Body of pancreas (tissue), 4 donors: Measurements from ENCODE around the gene XPR1. TPM values are rescaled to one million over a fixed set of nuclear protein-coding genes. Genes with fewer than 3 reads are reported as not detected.

Source experiments
- ATAC-seq: fragments of 150-250 bp; one replicate; pipeline ENCODE4 v1.9.1; 2016
- DNase-seq, 4 donors: peaks; one replicate each; pipeline ENCODE4 v3.0.0-alpha.2; 2019
- H3K27ac ChIP-seq, 4 donors: fragments of 200-600 bp; sonication (generic); 1 replicate in 3 of 4; 2 replicates in 1 of 4; pipeline versions ENCODE4 v1.5.1 to v1.6.1; 2016 to 2019; ENCODE audit warnings: mild to moderate bottlenecking in 1 of 4, mixed read lengths in 1 of 4, moderate library complexity in 1 of 4
- H3K27me3 ChIP-seq, 2 donors: fragments of 200-600 bp; sonication (generic); one replicate each; pipeline ENCODE4 v1.6.0; 2016; ENCODE audit warnings: mild to moderate bottlenecking in 1 of 2
- H3K36me3 ChIP-seq, 2 donors: fragments of 200-600 bp; sonication (generic); replicated peaks in 1 of 2; 2 replicates each; pipeline ENCODE4 v1.5.1; 2016; ENCODE audit warnings: low read depth in 2 of 2; ENCODE audit not compliant: insufficient read depth in 1 of 2
- H3K4me1 ChIP-seq: fragments of 200-600 bp; sonication (generic); one replicate; pipeline ENCODE4 v1.6.0; 2016
- H3K4me3 ChIP-seq, 2 donors: fragments of 200-600 bp; sonication (generic); 1 replicate in 1 of 2; 2 replicates in 1 of 2; pipeline ENCODE4 v1.5.1; 2016 to 2019
- H3K9me3 ChIP-seq, 3 donors: fragments of 200-600 bp; sonication (generic); 1 replicate in 2 of 3; 2 replicates in 1 of 3; pipeline ENCODE4 v1.5.1; 2016
- POLR2A ChIP-seq, 3 donors: fragments of 450-650 bp; IDR thresholded peaks; one replicate each; pipeline ENCODE4 v1.6.1; 2016; ENCODE audit warnings: antibody characterized with exemption in 3 of 3, mild to moderate bottlenecking in 2 of 3
- WGBS, 2 donors: methylation state at CpG; one replicate each; pipeline ENCODE4 v1.1.5; 2017; 5-methylcytosine and 5-hydroxymethylcytosine counted together
- intact Hi-C: fragments of 100-400 bp; cut with DNase I; formaldehyde crosslinking; loops from one replicate; pipeline ENCODE4 v1.15.1; 2023
- total RNA-seq, 2 donors: library from RNA; depleted of rRNA; stranded (reverse); fragments of >200 nt; gene quantifications; one replicate each; pipeline ENCODE4 v1.1.0, GENCODE V29; 2016
- TF ChIP-seq, protein P1 (sequence below), 7 experiments: fragments of 450-650 bp in 4 of 7; fragments of 200-600 bp in 3 of 7; sonication (generic) in 3 of 7; IDR thresholded peaks; one replicate each; pipeline ENCODE4 v1.5.1; 2016 to 2019; ENCODE audit warnings: antibody characterized with exemption in 7 of 7

XPR1 gene
- total RNA-seq, 2 donors from 2014 or later: 11.5 to 13.0 TPM

DNA sequence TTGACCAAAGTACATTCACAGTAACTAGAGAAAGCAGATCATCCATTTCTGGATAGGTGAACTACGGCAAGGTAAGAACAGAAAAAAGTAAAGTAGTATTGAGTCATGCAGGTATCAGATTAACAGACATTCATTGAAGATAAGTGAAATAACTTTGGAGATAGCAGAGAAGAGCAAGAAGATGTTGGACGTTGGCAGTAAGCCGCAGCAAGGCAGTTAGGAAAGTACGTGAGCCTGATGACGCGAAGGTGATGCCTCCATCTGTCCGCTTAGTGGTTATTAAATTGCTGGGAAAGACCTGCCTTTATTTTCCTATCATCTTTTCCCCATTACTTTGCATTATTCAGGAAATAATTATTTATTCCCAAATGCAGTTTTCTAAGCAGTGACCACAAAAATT lies 256.0 kb downstream of the XPR1 start:
- Histone ChIP-seq H3K4me1 (no peaks in the 10 kb centered on the region), H3K9me3 (no peaks in the 10 kb centered on the region), H3K36me3 (peaks cover 0 to 7% of the 10 kb centered on the region in 2 donors), H3K27ac (no peak overlapping the region), H3K4me3 (no peak overlapping the region), H3K27me3 (no peaks in the 10 kb centered on the region)
- intact Hi-C loops: no loop called here
- DNase-seq: no peak
- TF ChIP-seq, protein P1, sequence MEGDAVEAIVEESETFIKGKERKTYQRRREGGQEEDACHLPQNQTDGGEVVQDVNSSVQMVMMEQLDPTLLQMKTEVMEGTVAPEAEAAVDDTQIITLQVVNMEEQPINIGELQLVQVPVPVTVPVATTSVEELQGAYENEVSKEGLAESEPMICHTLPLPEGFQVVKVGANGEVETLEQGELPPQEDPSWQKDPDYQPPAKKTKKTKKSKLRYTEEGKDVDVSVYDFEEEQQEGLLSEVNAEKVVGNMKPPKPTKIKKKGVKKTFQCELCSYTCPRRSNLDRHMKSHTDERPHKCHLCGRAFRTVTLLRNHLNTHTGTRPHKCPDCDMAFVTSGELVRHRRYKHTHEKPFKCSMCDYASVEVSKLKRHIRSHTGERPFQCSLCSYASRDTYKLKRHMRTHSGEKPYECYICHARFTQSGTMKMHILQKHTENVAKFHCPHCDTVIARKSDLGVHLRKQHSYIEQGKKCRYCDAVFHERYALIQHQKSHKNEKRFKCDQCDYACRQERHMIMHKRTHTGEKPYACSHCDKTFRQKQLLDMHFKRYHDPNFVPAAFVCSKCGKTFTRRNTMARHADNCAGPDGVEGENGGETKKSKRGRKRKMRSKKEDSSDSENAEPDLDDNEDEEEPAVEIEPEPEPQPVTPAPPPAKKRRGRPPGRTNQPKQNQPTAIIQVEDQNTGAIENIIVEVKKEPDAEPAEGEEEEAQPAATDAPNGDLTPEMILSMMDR (IDR thresholded peaks at IDR 0.05): no peak
- TF ChIP-seq POLR2A (IDR thresholded peaks at IDR 0.05): no peak
- WGBS, 2 donors: 94 to 95% methylated on average over 7 of the region's 7 CpGs
- no peak for ATAC-seq

DNA sequence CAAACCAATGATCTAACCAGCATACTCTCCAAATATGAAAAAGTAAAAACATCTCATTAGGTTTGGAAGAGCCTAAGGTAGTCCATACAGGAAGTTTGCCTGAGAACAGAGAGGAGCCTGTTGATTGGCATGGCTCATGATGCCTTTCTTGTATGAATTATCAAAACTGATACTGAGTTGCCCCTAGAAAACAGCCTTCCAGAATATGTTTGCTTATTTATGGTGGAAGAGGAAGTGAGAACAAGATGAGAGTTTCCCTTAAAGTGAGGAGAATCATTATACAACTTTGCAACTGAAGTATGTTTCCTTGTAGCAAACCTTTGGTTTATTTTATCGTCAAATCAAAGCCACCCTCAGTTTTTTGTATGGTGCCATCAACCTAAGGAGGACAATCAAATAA lies 257.0 kb downstream of the XPR1 start:
- H3K9me3 ChIP-seq: no peaks in the 10 kb centered on the region
- intact Hi-C loops: no loop called here
- H3K4me1 ChIP-seq: no peaks in the 10 kb centered on the region
- WGBS, 2 donors: 46 to 67% methylated on average over 1 of the region's 1 CpG
- no peak for DNase-seq
- no peak overlapping the region for H3K27ac ChIP-seq
- peaks cover 0 to 4% of the 10 kb centered on the region in 2 donors for H3K36me3 ChIP-seq
- no peak overlapping the region for H3K4me3 ChIP-seq
- TF ChIP-seq, protein P1 (IDR thresholded peaks at IDR 0.05): no peak
- no peak for TF ChIP-seq POLR2A (IDR thresholded peaks at IDR 0.05)
- no peak for ATAC-seq
- no peaks in the 10 kb centered on the region for H3K27me3 ChIP-seq

DNA sequence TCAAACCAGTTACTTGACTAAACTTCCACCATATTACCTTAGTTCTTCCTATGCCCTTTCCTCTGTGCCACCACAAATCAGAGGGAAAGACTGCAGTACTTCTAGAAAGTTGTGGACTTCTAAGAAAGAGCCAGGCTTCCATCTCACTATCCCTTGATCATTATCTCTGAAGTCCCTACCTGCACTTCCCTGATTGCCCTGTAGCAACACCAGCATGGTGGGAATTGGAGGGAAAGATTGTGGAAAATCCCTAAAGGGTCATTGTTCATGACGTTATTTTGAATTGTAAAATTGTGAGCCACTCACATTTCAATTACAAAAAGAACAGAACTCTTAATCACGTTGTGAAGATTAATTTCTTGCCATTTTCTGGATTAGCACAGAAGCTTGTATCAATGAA lies 257.5 kb downstream of the XPR1 start:
- Histone ChIP-seq H3K4me3 (no peak overlapping the region), H3K9me3 (no peaks in the 10 kb centered on the region), H3K36me3 (peaks cover 0 to 3% of the 10 kb centered on the region in 2 donors), H3K27me3 (no peaks in the 10 kb centered on the region), H3K4me1 (no peaks in the 10 kb centered on the region), H3K27ac (no peak overlapping the region)
- intact Hi-C loops: no loop called here
- WGBS, 2 donors: 81% methylated on average over 2 of the region's 2 CpGs
- DNase-seq (no peak), ATAC-seq (no peak)
- TF ChIP-seq, protein P1 (IDR thresholded peaks at IDR 0.05): no peak
- no peak for TF ChIP-seq POLR2A (IDR thresholded peaks at IDR 0.05)

DNA sequence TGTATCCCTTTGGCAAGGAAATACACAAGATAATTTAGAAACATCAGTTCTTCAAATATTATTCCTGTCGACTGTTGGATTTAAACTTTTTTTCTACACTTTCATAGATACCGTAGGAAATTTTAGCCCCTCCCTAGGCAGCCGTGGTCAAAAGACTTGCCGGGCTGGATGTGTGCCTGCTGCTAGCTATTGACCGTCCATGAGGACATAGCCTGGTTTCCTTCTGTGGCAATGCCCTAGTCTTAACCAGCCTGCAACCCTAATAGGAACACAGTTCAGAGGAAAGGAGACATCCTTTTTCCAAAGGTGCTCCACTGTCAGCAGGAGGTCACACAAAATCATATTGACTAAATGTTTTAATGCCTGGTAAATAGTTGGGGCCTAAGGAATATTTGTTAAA lies 260.4 kb downstream of the XPR1 start:
- no peaks in the 10 kb centered on the region for H3K9me3 ChIP-seq
- intact Hi-C loops: loop anchor here (10.0 kb wide), 1 partner anchor 253 kb away; no protein-coding TSS in a partner anchor
- no peak overlapping the region for H3K4me3 ChIP-seq
- ATAC-seq: no peak
- H3K36me3 ChIP-seq: no peaks in the 10 kb centered on the region
- DNase-seq: no peak
- 71 to 80% methylated on average over 5 of the region's 5 CpGs for WGBS, 2 donors
- TF ChIP-seq POLR2A (IDR thresholded peaks at IDR 0.05): no peak
- TF ChIP-seq, protein P1 (IDR thresholded peaks at IDR 0.05): no peak
- no peak overlapping the region for H3K27ac ChIP-seq
- H3K4me1 ChIP-seq: peaks cover under 1% of the 10 kb centered on the region
- H3K27me3 ChIP-seq: no peaks in the 10 kb centered on the region

DNA sequence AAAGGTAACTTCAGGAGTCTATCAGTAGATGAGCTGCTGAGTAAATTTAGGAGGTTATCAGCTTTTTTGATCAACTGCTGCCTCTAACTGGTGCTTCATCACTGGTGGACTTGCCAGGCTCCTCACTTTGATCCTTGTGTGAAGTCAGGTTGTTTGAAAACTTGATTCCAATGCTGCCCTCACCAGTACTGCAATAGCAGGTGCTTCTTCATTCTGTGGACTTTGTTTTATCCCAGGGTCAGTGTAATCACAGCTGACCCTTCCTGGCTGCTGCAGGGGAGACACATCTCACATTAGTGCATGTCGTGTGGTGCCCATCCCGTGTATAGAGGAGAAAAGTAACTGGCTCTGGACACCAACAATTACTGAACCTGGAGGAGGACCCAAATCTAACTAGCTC lies 260.9 kb downstream of the XPR1 start:
- no peak for DNase-seq
- no peak overlapping the region for H3K27ac ChIP-seq
- TF ChIP-seq, protein P1 (IDR thresholded peaks at IDR 0.05): no peak
- TF ChIP-seq POLR2A (IDR thresholded peaks at IDR 0.05): no peak
- intact Hi-C loops: loop anchor here (10.0 kb wide), 1 partner anchor 252 kb away; no protein-coding TSS in a partner anchor
- H3K9me3 ChIP-seq: no peaks in the 10 kb centered on the region
- H3K4me1 ChIP-seq: peaks cover 4% of the 10 kb centered on the region
- ATAC-seq: no peak
- no peak overlapping the region for H3K4me3 ChIP-seq
- H3K36me3 ChIP-seq: no peaks in the 10 kb centered on the region
- 92 to 94% methylated on average over 2 of the region's 2 CpGs for WGBS, 2 donors
- H3K27me3 ChIP-seq: no peaks in the 10 kb centered on the region
